ENCODE results near the gene XXYLT1.

XXYLT1 gene

GRCh38 chr3:195085356-195086130, 185.4 kb downstream of the XXYLT1 start:
- Histone ChIP-seq H3K18ac (ENCODE audit: low read depth in 1 of 2, low read length in 2 of 2) (peak overlapping the region in 1 of 2 experiments; percentile 49), H2AFZ (ENCODE audit: low read depth, low read length) (no peak overlapping the region), H4K91ac (ENCODE audit: low read length) (no peak overlapping the region), H3K4me2 (ENCODE audit: low read length, poor library complexity, severe bottlenecking) (no peak overlapping the region), H2BK15ac (ENCODE audit: low read depth, poor library complexity, severe bottlenecking) (no peak overlapping the region), H3K36me3 (ENCODE audit: control insufficient read depth in 1 of 2, insufficient read depth in 2 of 2, low read depth in 1 of 2, low read length in 2 of 2) (peaks cover 0 to 7% of the 10 kb centered on the region in 2 experiments), H3K23ac (ENCODE audit: low read length in 2 of 2) (no peak overlapping the region), H3K4me3 (ENCODE audit: insufficient read depth in 1 of 2, low read depth in 1 of 2, low read length in 2 of 2) (no peak overlapping the region), H3K9ac (ENCODE audit: low read length) (no peak overlapping the region), H2BK120ac (ENCODE audit: low read depth, low read length) (no peak overlapping the region), H3K9me3 (ENCODE audit: control insufficient read depth, low read length) (no peaks in the 10 kb centered on the region), H3K27me3 (ENCODE audit: control insufficient read depth in 1 of 2, insufficient read depth in 1 of 2, low read length in 2 of 2) (no peaks in the 10 kb centered on the region), H3K27ac (ENCODE audit: low read length, poor library complexity, severe bottlenecking) (no peak overlapping the region), H2AK5ac (ENCODE audit: low read length, severe bottlenecking) (no peak overlapping the region), H3K4ac (ENCODE audit: low read depth in 1 of 2, low read length in 2 of 2) (no peak overlapping the region), H3K14ac (ENCODE audit: low read length in 2 of 2) (peak overlapping the region in 1 of 2 experiments; percentile 57), H2BK5ac (ENCODE audit: low read depth, low read length, poor library complexity, severe bottlenecking) (no peak overlapping the region), H3K79me1 (replicated peaks; ENCODE audit: low read length, poor library complexity, severe bottlenecking) (peaks cover 8% of the 10 kb centered on the region), H3K4me1 (ENCODE audit: control insufficient read depth, insufficient read depth, low read depth, low read length) (peaks cover 18% of the 10 kb centered on the region), H4K8ac (ENCODE audit: low read length) (no peak overlapping the region), H2BK12ac (ENCODE audit: low read length in 2 of 2) (peak overlapping the region; percentile 14 to 73)
- no peak for DNase-seq
- WGBS = 95% methylated on average over 21 of the region's 21 CpGs

- DNase-seq = no peak
- no peak overlapping the region for H3K18ac ChIP-seq (ENCODE audit: low read depth in 1 of 2, low read length in 2 of 2)
- no peak overlapping the region for H3K27ac ChIP-seq (ENCODE audit: low read length, poor library complexity, severe bottlenecking)
- no peak overlapping the region for H3K23ac ChIP-seq (ENCODE audit: low read length in 2 of 2)
- no peak overlapping the region for H2AK5ac ChIP-seq (ENCODE audit: low read length, severe bottlenecking)
- no peak overlapping the region for H4K91ac ChIP-seq (ENCODE audit: low read length)
- H3K36me3 ChIP-seq (ENCODE audit: control insufficient read depth in 1 of 2, insufficient read depth in 2 of 2, low read depth in 1 of 2, low read length in 2 of 2) = peaks cover 0 to 7% of the 10 kb centered on the region in 2 experiments
- peaks cover 26% of the 10 kb centered on the region for H3K4me1 ChIP-seq (ENCODE audit: control insufficient read depth, insufficient read depth, low read depth, low read length)
- no peak overlapping the region for H2BK120ac ChIP-seq (ENCODE audit: low read depth, low read length)
- H3K4ac ChIP-seq (ENCODE audit: low read depth in 1 of 2, low read length in 2 of 2) = no peak overlapping the region
- no peak overlapping the region for H3K4me2 ChIP-seq (ENCODE audit: low read length, poor library complexity, severe bottlenecking)
- H2BK5ac ChIP-seq (ENCODE audit: low read depth, low read length, poor library complexity, severe bottlenecking) = no peak overlapping the region
- H2BK15ac ChIP-seq (ENCODE audit: low read depth, poor library complexity, severe bottlenecking) = no peak overlapping the region
- peaks cover 8% of the 10 kb centered on the region for H3K79me1 ChIP-seq (replicated peaks; ENCODE audit: low read length, poor library complexity, severe bottlenecking)
- peak overlapping the region in 1 of 2 experiments; percentile 1 for H2BK12ac ChIP-seq (ENCODE audit: low read length in 2 of 2)
- H3K9me3 ChIP-seq (ENCODE audit: control insufficient read depth, low read length) = no peaks in the 10 kb centered on the region
- H4K8ac ChIP-seq (ENCODE audit: low read length) = no peak overlapping the region
- H3K14ac ChIP-seq (ENCODE audit: low read length in 2 of 2) = no peak overlapping the region
- no peak overlapping the region for H3K9ac ChIP-seq (ENCODE audit: low read length)
- no peak overlapping the region for H2AFZ ChIP-seq (ENCODE audit: low read depth, low read length)
- H3K27me3 ChIP-seq (ENCODE audit: control insufficient read depth in 1 of 2, insufficient read depth in 1 of 2, low read length in 2 of 2) = no peaks in the 10 kb centered on the region
- WGBS = 88% methylated on average over 5 of the region's 5 CpGs
- H3K4me3 ChIP-seq (ENCODE audit: insufficient read depth in 1 of 2, low read depth in 1 of 2, low read length in 2 of 2) = no peak overlapping the region
Measured at GRCh38 chr3:195084746-195085145, 186.2 kb downstream of the XXYLT1 start.

- Histone ChIP-seq H3K14ac (ENCODE audit: low read length in 2 of 2) (no peak overlapping the region), H3K79me1 (replicated peaks; ENCODE audit: low read length, poor library complexity, severe bottlenecking) (peaks cover 11% of the 10 kb centered on the region), H3K23ac (ENCODE audit: low read length in 2 of 2) (no peak overlapping the region), H3K4me2 (ENCODE audit: low read length, poor library complexity, severe bottlenecking) (no peak overlapping the region), H4K8ac (ENCODE audit: low read length) (no peak overlapping the region), H2BK15ac (ENCODE audit: low read depth, poor library complexity, severe bottlenecking) (no peak overlapping the region), H2AFZ (ENCODE audit: low read depth, low read length) (no peak overlapping the region), H3K36me3 (ENCODE audit: control insufficient read depth in 1 of 2, insufficient read depth in 2 of 2, low read depth in 1 of 2, low read length in 2 of 2) (peaks cover 0 to 7% of the 10 kb centered on the region in 2 experiments), H3K27me3 (ENCODE audit: control insufficient read depth in 1 of 2, insufficient read depth in 1 of 2, low read length in 2 of 2) (no peaks in the 10 kb centered on the region), H2AK5ac (ENCODE audit: low read length, severe bottlenecking) (no peak overlapping the region), H2BK120ac (ENCODE audit: low read depth, low read length) (no peak overlapping the region), H3K4me3 (ENCODE audit: insufficient read depth in 1 of 2, low read depth in 1 of 2, low read length in 2 of 2) (no peak overlapping the region), H4K91ac (ENCODE audit: low read length) (no peak overlapping the region), H3K27ac (ENCODE audit: low read length, poor library complexity, severe bottlenecking) (no peak overlapping the region), H3K9ac (ENCODE audit: low read length) (no peak overlapping the region), H3K4me1 (ENCODE audit: control insufficient read depth, insufficient read depth, low read depth, low read length) (peaks cover 29% of the 10 kb centered on the region), H2BK12ac (ENCODE audit: low read length in 2 of 2) (no peak overlapping the region), H2BK5ac (ENCODE audit: low read depth, low read length, poor library complexity, severe bottlenecking) (no peak overlapping the region), H3K18ac (ENCODE audit: low read depth in 1 of 2, low read length in 2 of 2) (no peak overlapping the region), H3K4ac (ENCODE audit: low read depth in 1 of 2, low read length in 2 of 2) (no peak overlapping the region), H3K9me3 (ENCODE audit: control insufficient read depth, low read length) (no peaks in the 10 kb centered on the region)
- DNase-seq = no peak
- 95% methylated on average over 15 of the region's 15 CpGs for WGBS
Measured at GRCh38 chr3:195083659-195084058, 187.3 kb downstream of the XXYLT1 start.

GRCh38 chr3:195082811-195083210, 188.1 kb downstream of the XXYLT1 start:
- no peak overlapping the region for H3K4ac ChIP-seq (ENCODE audit: low read depth in 1 of 2, low read length in 2 of 2)
- no peak overlapping the region for H4K91ac ChIP-seq (ENCODE audit: low read length)
- H2BK5ac ChIP-seq (ENCODE audit: low read depth, low read length, poor library complexity, severe bottlenecking) = no peak overlapping the region
- no peaks in the 10 kb centered on the region for H3K9me3 ChIP-seq (ENCODE audit: control insufficient read depth, low read length)
- H3K27ac ChIP-seq (ENCODE audit: low read length, poor library complexity, severe bottlenecking) = no peak overlapping the region
- H3K14ac ChIP-seq (ENCODE audit: low read length in 2 of 2) = peak overlapping the region in 1 of 2 experiments; percentile 76
- H3K23ac ChIP-seq (ENCODE audit: low read length in 2 of 2) = no peak overlapping the region
- H2AK5ac ChIP-seq (ENCODE audit: low read length, severe bottlenecking) = no peak overlapping the region
- H3K4me2 ChIP-seq (ENCODE audit: low read length, poor library complexity, severe bottlenecking) = no peak overlapping the region
- H3K79me1 ChIP-seq (replicated peaks; ENCODE audit: low read length, poor library complexity, severe bottlenecking) = peaks cover 11% of the 10 kb centered on the region
- peak overlapping the region; percentile 45 to 69 for H3K18ac ChIP-seq (ENCODE audit: low read depth in 1 of 2, low read length in 2 of 2)
- H3K27me3 ChIP-seq (ENCODE audit: control insufficient read depth in 1 of 2, insufficient read depth in 1 of 2, low read length in 2 of 2) = no peaks in the 10 kb centered on the region
- no peak overlapping the region for H2AFZ ChIP-seq (ENCODE audit: low read depth, low read length)
- peak overlapping the region in 1 of 2 experiments; percentile 67 for H2BK12ac ChIP-seq (ENCODE audit: low read length in 2 of 2)
- peaks cover 29% of the 10 kb centered on the region for H3K4me1 ChIP-seq (ENCODE audit: control insufficient read depth, insufficient read depth, low read depth, low read length)
- peak overlapping the region; percentile 63 for H2BK15ac ChIP-seq (ENCODE audit: low read depth, poor library complexity, severe bottlenecking)
- no peak overlapping the region for H3K9ac ChIP-seq (ENCODE audit: low read length)
- H3K36me3 ChIP-seq (ENCODE audit: control insufficient read depth in 1 of 2, insufficient read depth in 2 of 2, low read depth in 1 of 2, low read length in 2 of 2) = peaks cover 0 to 11% of the 10 kb centered on the region in 2 experiments
- DNase-seq = no peak
- no peak overlapping the region for H2BK120ac ChIP-seq (ENCODE audit: low read depth, low read length)
- H4K8ac ChIP-seq (ENCODE audit: low read length) = peak overlapping the region; percentile 60
- no peak overlapping the region for H3K4me3 ChIP-seq (ENCODE audit: insufficient read depth in 1 of 2, low read depth in 1 of 2, low read length in 2 of 2)
- 93% methylated on average over 10 of the region's 10 CpGs for WGBS
